Gastrocnemius medialis (tissue), 4 donors: ENCODE results near the gene PROM2. TPM values are rescaled to one million over a fixed set of nuclear protein-coding genes. Genes with fewer than 3 reads are reported as not detected.

ENCODE experiments used
- ATAC-seq, 2 donors: fragments of 150-250 bp; one replicate each; pipeline ENCODE4 v1.9.1; 2016
- DNase-seq, 2 donors: peaks; one replicate each; pipeline ENCODE4 v3.0.0-alpha.2; 2019
- H3K27ac ChIP-seq, 4 donors: fragments of 200-600 bp; sonication (generic); 1 replicate in 1 of 4; 2 replicates in 3 of 4; pipeline ENCODE4 v1.5.1; 2016 to 2018; ENCODE audit warnings: mild to moderate bottlenecking in 2 of 4, moderate library complexity in 1 of 4
- H3K27me3 ChIP-seq, 3 donors: fragments of 200-600 bp; sonication (generic) in 2 of 3; 1 replicate in 1 of 3; 2 replicates in 2 of 3; pipeline versions ENCODE4 v1.5.1 to v1.6.0; 2016 to 2019; ENCODE audit warnings: mild to moderate bottlenecking in 1 of 3, moderate library complexity in 1 of 3
- H3K36me3 ChIP-seq, 2 donors: fragments of 200-600 bp; sonication (generic) in 1 of 2; one replicate each; pipeline ENCODE4 v1.5.1; 2017 to 2018
- H3K4me1 ChIP-seq, 2 donors: fragments of 200-600 bp; sonication (generic) in 1 of 2; one replicate each; pipeline ENCODE4 v1.5.1; 2016 to 2017; ENCODE audit warnings: mild to moderate bottlenecking in 2 of 2
- H3K4me3 ChIP-seq, 4 donors: fragments of 200-600 bp; sonication (generic) in 3 of 4; 1 replicate in 1 of 4; 2 replicates in 3 of 4; pipeline ENCODE4 v1.5.1; 2016 to 2019; ENCODE audit warnings: mild to moderate bottlenecking in 2 of 4
- H3K9me3 ChIP-seq, 3 donors: fragments of 200-600 bp; sonication (generic) in 2 of 3; 1 replicate in 1 of 3; 2 replicates in 2 of 3; pipeline ENCODE4 v1.5.1; 2016 to 2019
- CTCF ChIP-seq, 5 experiments: fragments of 450-650 bp in 3 of 5; fragments of 200-600 bp in 2 of 5; sonication (generic) in 2 of 5; IDR thresholded peaks in 4 of 5; conservative IDR thresholded peaks in 1 of 5; 1 replicate in 4 of 5; 2 replicates in 1 of 5; pipeline ENCODE4 v1.5.1; 2016 to 2019; ENCODE audit warnings: antibody characterized with exemption in 5 of 5, mild to moderate bottlenecking in 3 of 5, moderate library complexity in 3 of 5
- POLR2A ChIP-seq, 2 donors: fragments of 450-650 bp; IDR thresholded peaks; one replicate each; pipeline ENCODE4 v1.6.1; 2017; ENCODE audit warnings: antibody characterized with exemption in 2 of 2, mild to moderate bottlenecking in 2 of 2, moderate library complexity in 2 of 2
- in situ Hi-C, 4 donors: fragments of 200-750 bp; cut with MboI; loops; one replicate each; pipeline versions ENCODE4 v1.15.0 to v1.8.0; 2017; ENCODE audit warnings: low sequenced_read_pairs in 4 of 4
- intact Hi-C: fragments of 100-400 bp; cut with DNase I; formaldehyde crosslinking; loops from one replicate; pipeline ENCODE4 v1.15.1; 2023; ENCODE audit warnings: low total_unique reads
- total RNA-seq, 4 donors: library from RNA; depleted of rRNA; stranded (reverse); fragments of >200 nt; gene quantifications; one replicate each; pipeline versions ENCODE4 v1.1.0 to v1.2.3, GENCODE V29; 2016

PROM2 gene
- total RNA-seq, 4 donors from 2014 or later = 0.33 to 0.46 TPM; not detected in 2

- Histone ChIP-seq H3K4me3 (no peak overlapping the region), H3K27me3 (peaks cover 4 to 13% (median 5%) of the 10 kb centered on the region in 3 donors), H3K4me1 (no peaks in the 10 kb centered on the region), H3K9me3 (no peaks in the 10 kb centered on the region), H3K36me3 (no peaks in the 10 kb centered on the region), H3K27ac (no peak overlapping the region)
- DNase-seq (no peak), ATAC-seq (no peak)
- in situ Hi-C loops (no loop called here), intact Hi-C loops (no loop called here)
- TF ChIP-seq CTCF (IDR thresholded peaks at IDR 0.05 in 4 of 5, conservative IDR thresholded peaks at IDR 0.05 in 1 of 5) = no peak
- no peak for TF ChIP-seq POLR2A (IDR thresholded peaks at IDR 0.05)
These were observed 34.3 kb downstream of the PROM2 start for GRCh38 chr2:95308426-95308990.

- Histone ChIP-seq H3K36me3 (no peaks in the 10 kb centered on the region), H3K27me3 (peaks cover 4 to 9% (median 7%) of the 10 kb centered on the region in 3 donors), H3K27ac (no peak overlapping the region), H3K4me3 (no peak overlapping the region), H3K9me3 (no peaks in the 10 kb centered on the region), H3K4me1 (no peaks in the 10 kb centered on the region)
- DNase-seq (no peak), ATAC-seq (no peak)
- no peak for TF ChIP-seq POLR2A (IDR thresholded peaks at IDR 0.05)
- no peak for TF ChIP-seq CTCF (IDR thresholded peaks at IDR 0.05 in 4 of 5, conservative IDR thresholded peaks at IDR 0.05 in 1 of 5)
- in situ Hi-C loops (no loop called here), intact Hi-C loops (no loop called here)
These were observed 35.4 kb downstream of the PROM2 start for GRCh38 chr2:95309599-95309998.

- DNase-seq (no peak), ATAC-seq (no peak)
- Histone ChIP-seq H3K36me3 (no peaks in the 10 kb centered on the region), H3K4me3 (no peak overlapping the region), H3K4me1 (no peaks in the 10 kb centered on the region), H3K27me3 (peaks cover 4 to 8% (median 7%) of the 10 kb centered on the region in 3 donors), H3K9me3 (no peaks in the 10 kb centered on the region), H3K27ac (no peak overlapping the region)
- TF ChIP-seq POLR2A (IDR thresholded peaks at IDR 0.05) (no peak), CTCF (IDR thresholded peaks at IDR 0.05 in 4 of 5, conservative IDR thresholded peaks at IDR 0.05 in 1 of 5) (no peak)
- in situ Hi-C loops = no loop called here
- intact Hi-C loops = no loop called here
These were observed 36.0 kb downstream of the PROM2 start for GRCh38 chr2:95310216-95310615.

- in situ Hi-C loops (no loop called here), intact Hi-C loops (no loop called here)
- Histone ChIP-seq H3K9me3 (no peaks in the 10 kb centered on the region), H3K36me3 (no peaks in the 10 kb centered on the region), H3K27ac (no peak overlapping the region), H3K4me3 (no peak overlapping the region), H3K4me1 (no peaks in the 10 kb centered on the region), H3K27me3 (peaks cover 4 to 8% (median 7%) of the 10 kb centered on the region in 3 donors)
- DNase-seq (no peak), ATAC-seq (no peak)
- TF ChIP-seq POLR2A (IDR thresholded peaks at IDR 0.05) (no peak), CTCF (IDR thresholded peaks at IDR 0.05 in 4 of 5, conservative IDR thresholded peaks at IDR 0.05 in 1 of 5) (no peak)
These were observed 36.4 kb downstream of the PROM2 start for GRCh38 chr2:95310651-95311050.
